Embryonic facial prominence (tissue), 1 donor: ENCODE measurements around the gene CERS3.

Source experiments
- DNase-seq: peaks from one replicate; pipeline ENCODE4 v3.0.0-alpha.2; 2016; ENCODE audit errors: extremely low spot score

The CERS3 gene

GRCh38 chr15:100528833-100529428 lies at the start of gene CERS3:
Gene CERS3 (minus strand): TSS chr15:100528950. CDS start chr15:100501849, 27,101 bp downstream.
- DNase-seq = no peak

GRCh38 chr15:100573526-100573925 lies 44.8 kb upstream of the CERS3 start:
- DNase-seq = no peak

- peak; percentile 25 for DNase-seq
Measured at GRCh38 chr15:100572362-100572983, 43.7 kb upstream of the CERS3 start.

GRCh38 chr15:100571592-100572167 lies 42.9 kb upstream of the CERS3 start:
- no peak for DNase-seq

- no peak for DNase-seq
Measured at GRCh38 chr15:100570735-100571313, 42.1 kb upstream of the CERS3 start.

- DNase-seq = no peak
Measured at GRCh38 chr15:100570275-100570674, 41.5 kb upstream of the CERS3 start.

GRCh38 chr15:100569391-100569790 lies 40.6 kb upstream of the CERS3 start:
- DNase-seq = no peak

- DNase-seq = no peak
Measured at GRCh38 chr15:100566850-100567628, 38.3 kb upstream of the CERS3 start.

- DNase-seq = no peak
Measured at GRCh38 chr15:100565591-100565990, 36.8 kb upstream of the CERS3 start.

GRCh38 chr15:100560323-100560722 lies 31.6 kb upstream of the CERS3 start:
- DNase-seq = no peak

GRCh38 chr15:100559330-100559729 lies 30.6 kb upstream of the CERS3 start:
- DNase-seq = no peak

GRCh38 chr15:100558771-100559254 lies 30.1 kb upstream of the CERS3 start:
- no peak for DNase-seq

- no peak for DNase-seq
Measured at GRCh38 chr15:100553468-100553867, 24.7 kb upstream of the CERS3 start.

- no peak for DNase-seq
Measured at GRCh38 chr15:100547961-100548360, 19.2 kb upstream of the CERS3 start.

- no peak for DNase-seq
Measured at GRCh38 chr15:100544946-100545345, 16.2 kb upstream of the CERS3 start.

- no peak for DNase-seq
Measured at GRCh38 chr15:100544338-100544841, 15.6 kb upstream of the CERS3 start.

- no peak for DNase-seq
Measured at GRCh38 chr15:100542290-100542689, 13.5 kb upstream of the CERS3 start.

GRCh38 chr15:100537331-100537730 lies 8.6 kb upstream of the CERS3 start:
- DNase-seq = no peak

GRCh38 chr15:100536733-100537132 lies 8.0 kb upstream of the CERS3 start:
- no peak for DNase-seq

GRCh38 chr15:100533886-100534285 lies 5.1 kb upstream of the CERS3 start:
- DNase-seq = no peak

- no peak for DNase-seq
Measured at GRCh38 chr15:100531823-100532327, 3.1 kb upstream of the CERS3 start.

- no peak for DNase-seq
Measured at GRCh38 chr15:100531204-100531603, 2.5 kb upstream of the CERS3 start.
